CD4-positive, alpha-beta T cell treated with Interleukin-12 subunit alpha and Interleukin-12 subunit beta, for 1 hour (primary cell): Measurements from ENCODE around the gene COMP.
"Not testable (repeated sequence)": the region's sequence is repeated elsewhere in the genome, so short reads cannot be mapped to it uniquely, and the experiment has no call there.

Source experiments
- DNase-seq: peaks from one replicate; pipeline ENCODE4 v3.0.0-alpha.2; 2020

Gene COMP

GRCh38 chr19:18745012-18745735, 45.9 kb downstream of the COMP start:
- no peak for DNase-seq

GRCh38 chr19:18743784-18744418, 47.2 kb downstream of the COMP start:
- DNase-seq: no peak

GRCh38 chr19:18742838-18743783, 48.0 kb downstream of the COMP start:
- DNase-seq: no peak

- no peak for DNase-seq
Measured at GRCh38 chr19:18742324-18742723, 48.8 kb downstream of the COMP start.

- DNase-seq: no peak
Measured at GRCh38 chr19:18741124-18742121, 49.7 kb downstream of the COMP start.

- no peak for DNase-seq
Measured at GRCh38 chr19:18738961-18739690, 52.0 kb downstream of the COMP start.

GRCh38 chr19:18737954-18738351, 53.2 kb downstream of the COMP start:
- no peak for DNase-seq

GRCh38 chr19:18737337-18737953, 53.7 kb downstream of the COMP start:
- no peak for DNase-seq

- DNase-seq: no peak
Measured at GRCh38 chr19:18736415-18737336, 54.4 kb downstream of the COMP start.

- no peak for DNase-seq
Measured at GRCh38 chr19:18735752-18736151, 55.4 kb downstream of the COMP start.

GRCh38 chr19:18735324-18735723, 55.8 kb downstream of the COMP start:
- DNase-seq: no peak

GRCh38 chr19:18733762-18734332, 57.3 kb downstream of the COMP start:
- DNase-seq: not testable (repeated sequence)

GRCh38 chr19:18733196-18733647, 57.9 kb downstream of the COMP start:
- no peak for DNase-seq
